Urothelium cell line (cell line): ENCODE data around the gene ZDHHC17.

Source experiments
- DNase-seq: peaks from one replicate; pipeline ENCODE4 v3.0.0; 2011; ENCODE audit warnings: low spot score, mixed read lengths
- FAIRE-seq: peaks from 2 replicates; lab custom pipeline; 2011; peaks lifted over from hg19 to GRCh38; lab: Jason Lieb, UNC

Gene ZDHHC17

GRCh38 chr12:76813265-76813664 lies 49.4 kb downstream of the ZDHHC17 start:
- DNase-seq (no peak), FAIRE-seq (no peak)

GRCh38 chr12:76813972-76814371 lies 50.1 kb downstream of the ZDHHC17 start:
- FAIRE-seq (no peak), DNase-seq (no peak)

GRCh38 chr12:76820888-76821482 lies 57.1 kb downstream of the ZDHHC17 start:
- DNase-seq = peak; percentile 18
- FAIRE-seq = no peak

GRCh38 chr12:76830436-76830835 lies 66.5 kb downstream of the ZDHHC17 start:
- DNase-seq = no peak
- no peak for FAIRE-seq

GRCh38 chr12:76836633-76837032 lies 72.7 kb downstream of the ZDHHC17 start:
- DNase-seq (no peak), FAIRE-seq (no peak)

- FAIRE-seq = no peak
Observed at GRCh38 chr12:76847260-76847659, 83.3 kb downstream of the ZDHHC17 start.

GRCh38 chr12:76848132-76848531 lies 84.2 kb downstream of the ZDHHC17 start:
- no peak for FAIRE-seq
- DNase-seq = no peak

More at GRCh38 chr12:76847260-76847659, 83.3 kb downstream of the ZDHHC17 start:
- DNase-seq = no peak

- FAIRE-seq = no peak
- DNase-seq = no peak
Observed at GRCh38 chr12:76852106-76852505, 88.2 kb downstream of the ZDHHC17 start.

GRCh38 chr12:76855271-76855670 lies 91.4 kb downstream of the ZDHHC17 start:
- no peak for DNase-seq
- no peak for FAIRE-seq

GRCh38 chr12:76856018-76856644 lies 92.2 kb downstream of the ZDHHC17 start:
- DNase-seq (no peak), FAIRE-seq (no peak)

GRCh38 chr12:76859611-76860010 lies 95.7 kb downstream of the ZDHHC17 start:
- no peak for DNase-seq
- no peak for FAIRE-seq

GRCh38 chr12:76860256-76860655 lies 96.3 kb downstream of the ZDHHC17 start:
- no peak for FAIRE-seq

GRCh38 chr12:76863005-76863670 lies 99.2 kb downstream of the ZDHHC17 start:
- FAIRE-seq (no peak), DNase-seq (no peak)

More at GRCh38 chr12:76860256-76860655, 96.3 kb downstream of the ZDHHC17 start:
- no peak for DNase-seq

GRCh38 chr12:76863837-76864236 lies 99.9 kb downstream of the ZDHHC17 start:
- FAIRE-seq = no peak
- no peak for DNase-seq

- DNase-seq (no peak), FAIRE-seq (no peak)
Observed at GRCh38 chr12:76864791-76865400, 101.0 kb downstream of the ZDHHC17 start.

- FAIRE-seq = no peak
- DNase-seq = no peak
Observed at GRCh38 chr12:76866151-76866567, 102.2 kb downstream of the ZDHHC17 start.

GRCh38 chr12:76866726-76867125 lies 102.8 kb downstream of the ZDHHC17 start:
- DNase-seq (no peak), FAIRE-seq (no peak)

GRCh38 chr12:76871082-76871481 lies 107.2 kb downstream of the ZDHHC17 start:
- DNase-seq = no peak
- no peak for FAIRE-seq

- FAIRE-seq (no peak), DNase-seq (no peak)
Observed at GRCh38 chr12:76871742-76872141, 107.8 kb downstream of the ZDHHC17 start.

- DNase-seq = no peak
- FAIRE-seq = no peak
Observed at GRCh38 chr12:76872415-76872814, 108.5 kb downstream of the ZDHHC17 start.

GRCh38 chr12:76874027-76874426 lies 110.1 kb downstream of the ZDHHC17 start:
- FAIRE-seq (no peak), DNase-seq (no peak)
